ENCODE results near the gene NLK. TPM values are rescaled to one million over a fixed set of nuclear protein-coding genes. Genes with fewer than 3 reads are reported as not detected.

Gene NLK
- total RNA-seq, 1 experiment from 2014 or later: 31.8 TPM

GRCh38 chr17:28039251-28039650, 3.2 kb upstream of the NLK start:
- Histone ChIP-seq H3K9me3 (ENCODE audit: control insufficient read depth, low read depth, low read length) (no peaks in the 10 kb centered on the region), H4K5ac (ENCODE audit: insufficient read length, low read depth, low read length) (no peak overlapping the region), H3K56ac (ENCODE audit: insufficient read length, low read depth, low read length) (no peak overlapping the region), H4K8ac (replicated peaks; ENCODE audit: insufficient read length, low read depth, low read length) (no peak overlapping the region), H2AK5ac (ENCODE audit: insufficient read length, low read length) (no peak overlapping the region), H3K14ac (ENCODE audit: insufficient read depth, low read length) (no peak overlapping the region), H3K9ac (ENCODE audit: extremely low read depth, insufficient read length, low read length) (no peak overlapping the region), H4K91ac (ENCODE audit: insufficient read length, low read depth, low read length) (no peak overlapping the region), H4K20me1 (ENCODE audit: control insufficient read depth, insufficient read depth, insufficient read length) (no peaks in the 10 kb centered on the region), H2BK12ac (ENCODE audit: insufficient read length, low read depth, low read length) (no peak overlapping the region), H3K79me1 (ENCODE audit: insufficient read depth, low read depth, low read length, poor library complexity, severe bottlenecking) (peaks cover 6% of the 10 kb centered on the region), H3K23me2 (ENCODE audit: insufficient read length, low read depth, low read length, poor library complexity, severe bottlenecking) (peaks cover 8% of the 10 kb centered on the region), H2BK120ac (ENCODE audit: low read depth, low read length, poor library complexity, severe bottlenecking) (no peak overlapping the region), H3K18ac (ENCODE audit: insufficient read length, low read depth, low read length) (no peak overlapping the region), H3T11ph (ENCODE audit: low read length) (no peak overlapping the region), H3K4ac (ENCODE audit: low read depth, low read length) (no peak overlapping the region), H3K4me2 (ENCODE audit: insufficient read depth, insufficient read length, low read length) (no peak overlapping the region), H3K27me3 (ENCODE audit: insufficient read depth, low read length) (no peaks in the 10 kb centered on the region), H2AFZ (ENCODE audit: low read length) (no peak overlapping the region), H2BK5ac (ENCODE audit: insufficient read length, low read length) (no peak overlapping the region), H3K27ac (ENCODE audit: insufficient read length, low read depth, low read length) (no peak overlapping the region), H3K23ac (ENCODE audit: insufficient read length, low read depth, low read length) (no peak overlapping the region), H2BK15ac (ENCODE audit: low read depth, low read length) (no peak overlapping the region; the same call in 1 of the 2 replicates), H3K79me2 (ENCODE audit: insufficient read depth, low read length) (peaks cover 18% of the 10 kb centered on the region; the same call in 1 of the 2 replicates), H2BK20ac (ENCODE audit: low read depth, low read length, poor library complexity, severe bottlenecking) (no peak overlapping the region), H3K4me1 (ENCODE audit: insufficient read depth, low read length) (peaks cover 8% of the 10 kb centered on the region; the same call in 1 of the 2 replicates)
- Mint-ChIP-seq H3K4me3 (no peak overlapping the region), H3K27ac (no peak overlapping the region), H3K36me3 (ENCODE audit: insufficient read depth in 1 of 3, low read depth in 3 of 3) (peaks cover 6 to 14% (median 9%) of the 10 kb centered on the region in 3 experiments; a peak in 5 of 7 replicates), H3K4me1 (peaks cover 22 to 23% of the 10 kb centered on the region in 2 experiments), H3K27me3 (ENCODE audit: low read depth) (no peaks in the 10 kb centered on the region; the same call in 1 of the 2 replicates), H3K9me3 (peaks cover 3 to 4% of the 10 kb centered on the region in 2 experiments; a peak in 2 of 5 replicates)
- no peak for DNase-seq
- no CpG with 5 or more reads among the region's 3 CpGs for WGBS (ENCODE audit: extremely low coverage, insufficient read length, low lambda C conversion rate)
- TF ChIP-seq CTCF (conservative IDR thresholded peaks at IDR 0.05): no peak

Measured in H9 (cell line).